Measurements from ENCODE around the gene PCDHA4.
"Not testable (repeated sequence)": the region's sequence is repeated elsewhere in the genome, so short reads cannot be mapped to it uniquely, and the experiment has no call there.

- TF ChIP-seq CSDC2, TSHZ2 (CRISPR knock-in tag; IDR thresholded peaks at IDR 0.05): not testable (repeated sequence)
Measured at GRCh38 chr5:140802381-140802780, 4.5 kb upstream of the PCDHA4 start.
